RWPE2 (cell line): ENCODE measurements around the gene DLL1.
A peak's percentile ranks its signal among the peaks of the same experiment; 100 is the strongest.

ENCODE experiments used
- ATAC-seq: fragments of 200-7000 bp; cut with Tn5 transposase; 3 replicates; pipeline ENCODE4 v1.9.1; 2021; ENCODE audit warnings: low read depth
- DNase-seq: peaks from one replicate; pipeline ENCODE4 v3.0.0-alpha.2; 2020; ENCODE audit warnings: low spot score
- H3K27ac ChIP-seq: fragments of 450-650 bp; 2 replicates; pipeline ENCODE4 v1.5.1; 2017; ENCODE audit warnings: mild to moderate bottlenecking; ENCODE audit not compliant: poor library complexity, severe bottlenecking
- H3K27me3 ChIP-seq: fragments of 250-450 bp; sonication (Bioruptor Pico); 2 replicates; pipeline ENCODE4 v1.5.1; 2021; ENCODE audit warnings: mild to moderate bottlenecking, moderate library complexity; ENCODE audit not compliant: insufficient read depth, poor library complexity, severe bottlenecking
- H3K36me3 ChIP-seq: fragments of 250-450 bp; sonication (Bioruptor Pico); 2 replicates; pipeline ENCODE4 v1.5.1; 2020; ENCODE audit warnings: low read depth, mild to moderate bottlenecking, moderate library complexity
- H3K4me1 ChIP-seq: fragments of 250-450 bp; sonication (Bioruptor Pico); 2 replicates; pipeline ENCODE4 v1.5.1; 2021; ENCODE audit warnings: mild to moderate bottlenecking, moderate library complexity; ENCODE audit not compliant: insufficient read depth, poor library complexity, severe bottlenecking
- H3K4me3 ChIP-seq: fragments of 250-450 bp; sonication (Bioruptor Pico); 2 replicates; pipeline ENCODE4 v1.5.1; 2021; ENCODE audit warnings: mild to moderate bottlenecking, moderate library complexity; ENCODE audit not compliant: severe bottlenecking
- H3K9me3 ChIP-seq: fragments of 250-450 bp; sonication (Bioruptor Pico); 2 replicates; pipeline ENCODE4 v1.5.1; 2021; ENCODE audit warnings: mild to moderate bottlenecking, moderate library complexity; ENCODE audit not compliant: severe bottlenecking
- CTCF ChIP-seq: fragments of 450-650 bp; IDR thresholded peaks from one replicate; pipeline ENCODE4 v1.5.1; 2017; ENCODE audit warnings: mild to moderate bottlenecking, moderate library complexity; ENCODE audit not compliant: poor library complexity, severe bottlenecking

Gene DLL1

GRCh38 chr6:170238741-170239565 lies 51.9 kb downstream of the DLL1 start:
- no peak for TF ChIP-seq CTCF
- DNase-seq (peak; percentile 47), ATAC-seq (no peak)
- H3K27me3 ChIP-seq: no peaks in the 10 kb centered on the region
- H3K27ac ChIP-seq: no peak overlapping the region
- H3K4me1 ChIP-seq: no peaks in the 10 kb centered on the region
- no peaks in the 10 kb centered on the region for H3K36me3 ChIP-seq
- H3K4me3 ChIP-seq: no peak overlapping the region
- no peaks in the 10 kb centered on the region for H3K9me3 ChIP-seq

GRCh38 chr6:170237999-170238740 lies 52.7 kb downstream of the DLL1 start:
- H3K27ac ChIP-seq: no peak overlapping the region
- TF ChIP-seq CTCF: no peak
- H3K27me3 ChIP-seq: no peaks in the 10 kb centered on the region
- ATAC-seq: no peak
- H3K4me1 ChIP-seq: no peaks in the 10 kb centered on the region
- peak; percentile 24 for DNase-seq
- no peak overlapping the region for H3K4me3 ChIP-seq
- H3K36me3 ChIP-seq: no peaks in the 10 kb centered on the region
- no peaks in the 10 kb centered on the region for H3K9me3 ChIP-seq

- no peaks in the 10 kb centered on the region for H3K9me3 ChIP-seq
- no peak for ATAC-seq
These were observed 54.6 kb downstream of the DLL1 start for GRCh38 chr6:170236131-170236836.

GRCh38 chr6:170235391-170236125 lies 55.3 kb downstream of the DLL1 start:
- H3K27me3 ChIP-seq: no peaks in the 10 kb centered on the region
- DNase-seq (peak; percentile 22), ATAC-seq (no peak)
- H3K4me1 ChIP-seq: peaks cover 18% of the 10 kb centered on the region
- H3K27ac ChIP-seq: no peak overlapping the region
- H3K9me3 ChIP-seq: no peaks in the 10 kb centered on the region
- TF ChIP-seq CTCF: no peak
- H3K4me3 ChIP-seq: no peak overlapping the region
- no peaks in the 10 kb centered on the region for H3K36me3 ChIP-seq

More at GRCh38 chr6:170236131-170236836, 54.6 kb downstream of the DLL1 start:
- no peak for TF ChIP-seq CTCF
- peaks cover 17% of the 10 kb centered on the region for H3K4me1 ChIP-seq
- no peaks in the 10 kb centered on the region for H3K27me3 ChIP-seq
- H3K36me3 ChIP-seq: no peaks in the 10 kb centered on the region
- no peak overlapping the region for H3K4me3 ChIP-seq
- DNase-seq: peak; percentile 34
- no peak overlapping the region for H3K27ac ChIP-seq
